H9 (cell line): Measurements from ENCODE around the gene CPLX4. TPM values are rescaled to one million over a fixed set of nuclear protein-coding genes. Genes with fewer than 3 reads are reported as not detected.

Source experiments
- DNase-seq: peaks from one replicate; pipeline ENCODE4 v3.0.0-alpha.2; 2017
- H2AFZ ChIP-seq: one replicate; pipeline ENCODE4 v1.6.1; 2013; ENCODE audit warnings: mild to moderate bottlenecking, low read length, control low read depth, moderate library complexity
- H2AK5ac ChIP-seq: 2 replicates; pipeline ENCODE4 v1.6.1; 2013; ENCODE audit warnings: low read length, control low read depth, mixed read lengths; ENCODE audit not compliant: insufficient read length
- H2BK120ac ChIP-seq: one replicate; pipeline ENCODE4 v1.6.1; 2013; ENCODE audit warnings: low read depth, mild to moderate bottlenecking, low read length, control low read depth, inconsistent platforms; ENCODE audit not compliant: poor library complexity, severe bottlenecking
- H2BK12ac ChIP-seq: 2 replicates; pipeline ENCODE4 v1.6.1; 2013; ENCODE audit warnings: low read length, control low read depth, mixed read lengths, low read depth; ENCODE audit not compliant: insufficient read length
- H2BK15ac ChIP-seq: 2 replicates; pipeline ENCODE4 v1.6.1; 2013; ENCODE audit warnings: low read depth, low read length, control low read depth
- H2BK20ac ChIP-seq: one replicate; pipeline ENCODE4 v1.6.1; 2013; ENCODE audit warnings: low read depth, mild to moderate bottlenecking, low read length, control low read depth, inconsistent platforms; ENCODE audit not compliant: poor library complexity, severe bottlenecking
- H2BK5ac ChIP-seq: 2 replicates; pipeline ENCODE4 v1.6.1; 2013; ENCODE audit warnings: low read length, control low read depth, mixed read lengths; ENCODE audit not compliant: insufficient read length
- H3K14ac ChIP-seq: 2 replicates; pipeline ENCODE4 v1.6.1; 2013; ENCODE audit warnings: low read length, control low read depth; ENCODE audit not compliant: insufficient read depth
- H3K18ac ChIP-seq: 2 replicates; pipeline ENCODE4 v1.6.1; 2013; ENCODE audit warnings: low read depth, mild to moderate bottlenecking, mixed read lengths, low read length, control low read depth; ENCODE audit not compliant: insufficient read length
- H3K23ac ChIP-seq: 2 replicates; pipeline ENCODE4 v1.6.1; 2013; ENCODE audit warnings: low read length, control low read depth, mixed read lengths, low read depth; ENCODE audit not compliant: insufficient read length
- H3K23me2 ChIP-seq: 2 replicates; pipeline ENCODE4 v1.6.1; 2013; ENCODE audit warnings: low read depth, mild to moderate bottlenecking, mixed read lengths, low read length, control low read depth; ENCODE audit not compliant: insufficient read length, poor library complexity, severe bottlenecking
- H3K27ac ChIP-seq: 2 replicates; pipeline ENCODE4 v1.5.1; 2013; ENCODE audit warnings: low read length, control low read depth, mixed read lengths, low read depth; ENCODE audit not compliant: insufficient read length
- H3K27me3 ChIP-seq: 2 replicates; pipeline ENCODE4 v1.6.1; 2013; ENCODE audit warnings: low read length, control low read depth, inconsistent platforms; ENCODE audit not compliant: insufficient read depth
- H3K4ac ChIP-seq: 2 replicates; pipeline ENCODE4 v1.6.1; 2013; ENCODE audit warnings: low read depth, mild to moderate bottlenecking, control low read depth, inconsistent platforms, low read length, moderate library complexity
- H3K4me1 ChIP-seq: 2 replicates; pipeline ENCODE4 v1.6.1; 2013; ENCODE audit warnings: low read length, control low read depth, inconsistent platforms; ENCODE audit not compliant: insufficient read depth
- H3K4me2 ChIP-seq: 2 replicates; pipeline ENCODE4 v1.6.1; 2013; ENCODE audit warnings: low read length, control low read depth, mixed read lengths; ENCODE audit not compliant: insufficient read length, insufficient read depth
- H3K56ac ChIP-seq: 2 replicates; pipeline ENCODE4 v1.6.1; 2013; ENCODE audit warnings: low read depth, mild to moderate bottlenecking, mixed read lengths, low read length, control low read depth; ENCODE audit not compliant: insufficient read length
- H3K79me1 ChIP-seq: 2 replicates; pipeline ENCODE4 v1.6.1; 2013; ENCODE audit warnings: low read depth, mild to moderate bottlenecking, moderate library complexity, low read length, control low read depth, inconsistent platforms; ENCODE audit not compliant: insufficient read depth, poor library complexity, severe bottlenecking
- H3K79me2 ChIP-seq: 2 replicates; pipeline ENCODE4 v1.6.1; 2013; ENCODE audit warnings: low read length, control low read depth, inconsistent platforms; ENCODE audit not compliant: insufficient read depth
- H3K9ac ChIP-seq: 2 replicates; pipeline ENCODE4 v1.6.1; 2013; ENCODE audit warnings: low read length, control low read depth, mixed read lengths; ENCODE audit not compliant: insufficient read length; ENCODE audit errors: extremely low read depth
- H3K9me3 ChIP-seq: one replicate; pipeline ENCODE4 v1.6.1; 2013; ENCODE audit warnings: low read depth, low read length, inconsistent platforms; ENCODE audit not compliant: control insufficient read depth
- H3T11ph ChIP-seq: one replicate; pipeline ENCODE4 v1.6.1; 2013; ENCODE audit warnings: mild to moderate bottlenecking, low read length, control low read depth, inconsistent platforms
- H4K20me1 ChIP-seq: one replicate; pipeline ENCODE4 v1.6.1; 2013; ENCODE audit not compliant: control insufficient read depth, insufficient read length, insufficient read depth
- H4K5ac ChIP-seq: 2 replicates; pipeline ENCODE4 v1.6.1; 2013; ENCODE audit warnings: low read depth, mild to moderate bottlenecking, mixed read lengths, low read length, control low read depth; ENCODE audit not compliant: insufficient read length
- H4K8ac ChIP-seq: replicated peaks from 2 replicates; pipeline ENCODE4 v1.6.1; 2013; ENCODE audit warnings: low read length, control low read depth, mixed read lengths, low read depth; ENCODE audit not compliant: insufficient read length
- H4K91ac ChIP-seq: 2 replicates; pipeline ENCODE4 v1.6.1; 2013; ENCODE audit warnings: low read depth, mild to moderate bottlenecking, moderate library complexity, mixed read lengths, low read length, control low read depth; ENCODE audit not compliant: insufficient read length
- H3K27ac Mint-ChIP-seq, 3 experiments: 2 replicates in 2 of 3; 3 replicates in 1 of 3; pipeline ENCODE4 v1.8.0; 2020 to 2021; ENCODE audit warnings: mixed read lengths in 3 of 3, mild to moderate bottlenecking in 1 of 3, moderate library complexity in 1 of 3
- H3K27me3 Mint-ChIP-seq: 2 replicates; pipeline ENCODE4 v1.8.0; 2021; ENCODE audit warnings: low read depth, mild to moderate bottlenecking, moderate library complexity, mixed read lengths
- H3K36me3 Mint-ChIP-seq, 3 experiments: 2 replicates in 2 of 3; 3 replicates in 1 of 3; pipeline ENCODE4 v1.8.0; 2020 to 2021; ENCODE audit warnings: low read depth in 3 of 3, mixed read lengths in 3 of 3; ENCODE audit not compliant: insufficient read depth in 1 of 3
- H3K4me1 Mint-ChIP-seq, 2 experiments: 2 replicates each; pipeline ENCODE4 v1.8.0; 2020; ENCODE audit warnings: mixed read lengths in 2 of 2
- H3K4me3 Mint-ChIP-seq, 2 experiments: 2 replicates in 1 of 2; 3 replicates in 1 of 2; pipeline ENCODE4 v1.8.0; 2020 to 2021; ENCODE audit warnings: mild to moderate bottlenecking in 2 of 2, mixed read lengths in 2 of 2, moderate library complexity in 1 of 2
- H3K9me3 Mint-ChIP-seq, 2 experiments: 2 replicates in 1 of 2; 3 replicates in 1 of 2; pipeline ENCODE4 v1.8.0; 2020; ENCODE audit warnings: mild to moderate bottlenecking in 2 of 2, mixed read lengths in 2 of 2, moderate library complexity in 1 of 2
- CTCF ChIP-seq: fragments of 200-600 bp; sonication (generic); conservative IDR thresholded peaks from 3 replicates; pipeline ENCODE4 v1.8.0; 2021; ENCODE audit warnings: antibody characterized with exemption, mild to moderate bottlenecking
- WGBS: extraction: QIAGEN DNeasy Blood & Tissue Kit; methylation state at CpG from one replicate; pipeline ENCODE4 v1.1.7; 2013; ENCODE audit warnings: missing lambda C conversion rate, low lambda C conversion rate, mixed read lengths; ENCODE audit not compliant: insufficient read length; ENCODE audit errors: extremely low coverage; 5-methylcytosine and 5-hydroxymethylcytosine counted together
- total RNA-seq: library from RNA; stranded (reverse); gene quantifications from 2 replicates; pipeline ENCODE4 v1.2.1, GENCODE V29; 2021

The CPLX4 gene
- total RNA-seq, 1 experiment from 2014 or later = not detected

- Histone ChIP-seq H2BK15ac (no peak overlapping the region), H4K8ac (no peak overlapping the region), H3T11ph (no peak overlapping the region), H3K27me3 (no peaks in the 10 kb centered on the region), H3K79me1 (no peaks in the 10 kb centered on the region), H4K20me1 (no peaks in the 10 kb centered on the region), H3K27ac (no peak overlapping the region), H3K23ac (no peak overlapping the region), H3K56ac (no peak overlapping the region), H3K4me2 (no peak overlapping the region), H3K79me2 (no peaks in the 10 kb centered on the region; the same call in 1 of the 2 replicates), H3K4me1 (no peaks in the 10 kb centered on the region), H2AK5ac (no peak overlapping the region), H3K4ac (no peak overlapping the region), H2BK12ac (no peak overlapping the region), H3K18ac (no peak overlapping the region), H2BK5ac (no peak overlapping the region), H3K23me2 (no peaks in the 10 kb centered on the region), H3K14ac (no peak overlapping the region), H2BK20ac (no peak overlapping the region), H4K5ac (no peak overlapping the region), H2BK120ac (no peak overlapping the region), H4K91ac (no peak overlapping the region), H3K9ac (no peak overlapping the region), H2AFZ (no peak overlapping the region), H3K9me3 (no peaks in the 10 kb centered on the region)
- WGBS = no CpG with 5 or more reads among the region's 2 CpGs
- H3K9me3 Mint-ChIP-seq = no peaks in the 10 kb centered on the region; a peak in 1 of 5 replicates
- peaks cover 63 to 91% (median 88%) of the 10 kb centered on the region in 3 experiments for H3K36me3 Mint-ChIP-seq
- H3K27me3 Mint-ChIP-seq = no peaks in the 10 kb centered on the region
- peak overlapping the region in 1 of 3 experiments; percentile 18; a peak in 1 of 7 replicates for H3K27ac Mint-ChIP-seq
- no peak overlapping the region for H3K4me3 Mint-ChIP-seq
- TF ChIP-seq CTCF = no peak
- DNase-seq = no peak
- H3K4me1 Mint-ChIP-seq = no peaks in the 10 kb centered on the region
These were observed 21.9 kb upstream of the CPLX4 start for GRCh38 chr18:59340312-59340711.
